Kidney capillary endothelial cell (primary cell): ENCODE data around the gene SLC31A1.
"Not testable (repeated sequence)": the region's sequence is repeated elsewhere in the genome, so short reads cannot be mapped to it uniquely, and the experiment has no call there.

Experiments
- DNase-seq: peaks from one replicate; pipeline ENCODE4 v3.0.0-alpha.2; 2018; ENCODE audit warnings: low spot score

SLC31A1 gene

DNA sequence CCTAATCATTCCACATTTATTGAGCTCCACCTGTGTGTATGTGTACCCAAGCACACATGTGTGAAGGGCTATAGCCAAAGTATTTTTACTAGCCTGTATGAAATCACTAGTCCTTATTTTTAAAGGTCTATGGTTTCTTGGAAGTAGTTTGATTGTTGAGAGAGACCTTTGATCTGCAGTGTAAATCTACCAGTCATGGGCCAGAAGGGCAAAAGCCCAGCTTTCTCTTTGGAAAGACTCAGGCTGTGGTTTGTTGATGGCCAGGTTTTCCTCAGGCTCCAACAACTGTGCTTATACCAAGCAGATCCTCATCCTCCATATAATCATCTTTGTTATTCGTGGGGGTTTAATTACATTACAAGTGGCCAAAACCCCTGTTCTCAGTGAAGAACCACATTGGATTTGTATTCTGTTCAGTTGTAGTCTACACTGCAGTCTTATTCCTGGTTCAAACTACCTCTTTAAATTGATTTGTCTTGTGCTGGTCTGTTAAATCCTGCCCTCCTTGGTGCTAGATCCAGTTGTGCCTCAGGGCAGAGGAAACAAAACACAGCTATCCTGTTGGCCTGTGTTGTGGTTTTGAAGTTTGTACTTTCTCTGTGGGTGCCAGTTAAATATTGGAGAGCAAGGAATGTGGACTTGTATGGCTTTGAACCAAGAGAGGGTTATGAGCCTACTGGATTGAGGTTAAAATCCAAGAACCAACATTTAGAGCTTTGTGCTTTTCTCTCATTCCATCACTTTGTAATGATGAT lies 40.8 kb downstream of the SLC31A1 start:
- no peak for DNase-seq

DNA sequence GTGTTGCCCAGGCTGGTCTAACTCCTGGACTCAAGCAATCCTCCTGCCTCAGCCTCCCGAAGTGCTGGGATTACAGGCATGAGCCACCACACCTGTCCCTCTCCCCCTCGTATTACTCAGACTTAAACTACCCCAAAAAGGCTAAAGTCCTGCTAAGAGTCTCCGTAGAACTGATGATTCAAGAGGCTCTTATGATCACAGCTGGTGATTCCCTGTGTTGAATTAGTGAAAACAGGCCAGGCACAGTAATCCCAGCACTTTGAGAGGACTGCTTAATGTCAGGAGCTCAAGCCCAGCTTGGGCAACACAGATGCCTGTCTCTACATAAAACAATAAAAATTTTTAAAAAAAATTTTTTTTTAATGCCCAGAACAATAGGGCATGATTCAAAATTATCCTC lies 44.8 kb downstream of the SLC31A1 start:
- DNase-seq, result no peak

DNA sequence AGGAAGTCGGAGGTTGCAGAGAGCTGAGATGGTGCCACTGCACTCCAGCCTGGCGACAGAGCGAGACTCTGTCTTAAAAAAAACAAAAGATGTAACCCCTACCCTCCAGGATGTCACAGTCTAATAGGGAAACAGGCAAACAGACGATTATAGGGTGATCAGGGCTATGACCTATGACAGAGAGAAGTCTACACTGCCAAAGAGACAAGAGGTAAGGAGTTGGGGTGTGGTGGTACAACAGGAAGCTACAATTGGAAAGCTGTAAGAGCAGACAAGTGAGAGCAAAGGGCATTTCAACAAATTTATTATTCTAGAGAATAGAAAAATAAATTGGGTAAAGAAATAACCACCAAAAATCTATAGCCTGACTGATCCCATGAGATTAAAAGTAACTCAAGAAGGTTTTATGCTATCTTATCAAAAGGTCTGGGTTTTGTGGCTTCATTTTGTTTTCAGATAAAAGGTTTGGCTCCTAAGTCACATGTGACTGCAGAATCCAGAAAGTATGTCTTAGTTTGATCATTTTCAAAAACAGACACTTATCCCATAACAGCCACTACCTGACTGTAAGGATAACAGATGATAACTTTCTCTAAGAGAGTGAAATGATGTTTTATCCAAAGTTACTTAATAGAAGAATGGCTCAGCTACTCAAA lies 46.7 kb downstream of the SLC31A1 start:
- DNase-seq, result no peak

DNA sequence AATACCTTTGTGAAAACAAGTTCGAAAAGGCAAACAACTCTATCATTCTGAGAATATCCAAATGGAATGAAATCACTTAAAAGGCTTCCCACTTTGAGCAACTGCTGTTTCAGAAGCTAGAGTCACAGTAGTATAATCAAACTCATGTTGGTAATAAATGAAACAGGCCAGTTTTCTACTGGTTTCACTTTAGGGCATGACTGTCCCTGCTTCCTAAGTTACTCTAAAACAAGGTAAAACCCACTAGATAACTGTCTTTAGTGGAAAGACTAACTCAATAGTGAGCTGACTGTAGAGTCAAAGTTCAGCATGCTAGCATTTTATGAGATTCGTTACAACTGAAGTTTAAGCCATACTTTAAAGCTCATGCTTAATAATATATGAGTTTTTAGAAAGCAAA lies 48.0 kb downstream of the SLC31A1 start:
- DNase-seq, result no peak

DNA sequence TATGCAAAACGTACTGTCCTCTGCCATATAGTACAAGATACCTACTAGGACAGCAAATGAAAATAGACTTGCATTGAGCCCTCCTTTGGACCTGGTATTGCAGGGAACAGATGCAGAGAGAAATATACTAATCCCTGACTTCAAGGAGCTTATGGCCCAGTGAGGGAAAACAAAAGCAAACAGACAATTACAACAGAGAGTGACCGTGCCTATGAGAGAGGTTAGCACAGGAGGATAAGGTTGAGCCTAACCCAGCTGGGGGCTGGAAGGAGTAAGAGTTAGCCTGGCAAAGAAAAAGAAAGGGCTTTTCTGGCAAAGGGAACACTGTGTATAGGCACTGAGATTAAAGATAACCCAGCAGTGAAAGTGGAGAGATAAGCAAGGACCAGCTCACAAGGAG lies 48.5 kb downstream of the SLC31A1 start:
- no peak for DNase-seq

DNA sequence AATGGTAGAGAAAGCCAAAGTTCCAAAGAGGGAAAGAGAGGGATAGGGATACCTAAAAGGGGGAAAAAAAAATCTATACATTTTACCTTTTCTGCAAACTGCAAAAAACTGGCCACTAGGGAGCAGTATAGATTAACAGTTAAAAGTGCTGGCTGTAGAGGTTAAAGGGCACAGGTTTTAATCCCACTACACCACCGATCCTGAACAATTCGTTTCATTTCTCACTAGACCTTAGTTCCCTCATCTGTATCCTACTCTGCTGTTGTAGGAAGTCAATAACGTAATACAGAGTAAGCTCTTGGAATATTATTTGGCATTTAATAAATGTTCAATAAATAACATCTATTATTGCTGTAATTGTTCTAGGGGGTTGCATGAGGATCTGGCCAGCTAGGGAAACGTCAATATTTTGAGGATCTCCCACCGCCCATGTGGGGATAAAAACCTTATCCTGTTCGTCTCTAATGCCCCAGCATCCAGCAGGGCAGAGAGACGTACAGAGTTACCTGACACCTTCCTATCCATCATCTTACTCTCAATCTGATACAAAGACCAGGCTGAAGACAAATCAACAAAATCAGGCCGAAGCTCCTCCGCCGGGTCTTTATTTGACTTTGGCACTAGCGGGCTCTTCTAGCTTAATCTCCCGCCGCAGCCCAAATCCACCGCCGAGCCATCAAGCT lies 53.3 kb downstream of the SLC31A1 start:
- peak; percentile 73 for DNase-seq

DNA sequence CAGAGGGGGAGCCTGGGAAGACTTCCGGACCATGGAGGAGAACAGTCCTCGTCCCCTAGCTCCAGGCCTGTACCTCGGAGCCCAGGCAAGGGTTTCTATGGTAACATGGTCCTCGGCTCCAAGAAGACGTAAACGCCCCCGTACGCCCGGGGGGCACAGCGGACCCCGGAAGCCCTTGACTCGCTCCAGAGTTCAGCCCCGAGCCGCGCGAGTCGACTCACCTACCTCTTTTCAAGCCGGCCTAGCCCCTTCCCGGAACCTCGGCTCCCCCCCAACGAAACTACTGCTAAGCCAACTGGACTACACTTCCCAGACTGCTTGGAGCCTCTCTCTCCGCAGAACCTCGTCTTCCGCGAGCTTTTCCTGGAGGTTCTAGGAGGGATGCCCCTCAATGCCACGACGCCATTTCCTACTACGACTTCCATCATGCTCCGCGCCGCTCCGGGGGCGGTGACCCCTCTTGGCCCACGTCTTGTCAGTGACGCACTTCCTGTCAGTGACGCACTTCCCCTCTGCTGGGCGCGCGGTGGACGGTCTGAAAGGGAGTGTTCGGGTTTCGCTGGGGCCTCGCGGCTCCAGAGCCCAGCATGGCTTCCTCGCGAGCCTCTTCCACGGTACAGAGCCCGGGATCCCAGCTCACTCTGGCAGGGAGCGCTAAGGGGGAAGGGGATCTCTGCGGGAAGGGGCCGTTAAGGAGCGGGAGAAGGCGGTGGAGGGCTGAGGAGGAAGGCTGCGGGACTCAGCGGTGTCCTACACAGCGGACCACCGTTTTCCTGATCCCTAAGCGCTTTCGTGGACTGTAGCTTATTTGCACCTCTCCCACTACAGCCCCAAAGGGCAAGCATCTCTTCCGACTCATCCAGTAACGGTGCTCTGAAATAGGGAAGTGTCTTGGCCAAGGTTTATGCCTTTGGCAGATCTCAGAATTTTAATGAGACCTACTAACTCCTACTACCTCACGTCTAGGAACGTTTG lies 54.1 kb downstream of the SLC31A1 start, which contains the start of the genes CDC26 and PRPF4:
TSS of gene CDC26 (minus strand) at position 416 of the 975 bp plus-strand sequence. CDS start 3,065 bp downstream, outside the sequence.
TSS of gene PRPF4 (plus strand) at position 502 of the 975 bp plus-strand sequence. CDS start at position 588, 86 bp downstream.
- peak; percentile 99 for DNase-seq

DNA sequence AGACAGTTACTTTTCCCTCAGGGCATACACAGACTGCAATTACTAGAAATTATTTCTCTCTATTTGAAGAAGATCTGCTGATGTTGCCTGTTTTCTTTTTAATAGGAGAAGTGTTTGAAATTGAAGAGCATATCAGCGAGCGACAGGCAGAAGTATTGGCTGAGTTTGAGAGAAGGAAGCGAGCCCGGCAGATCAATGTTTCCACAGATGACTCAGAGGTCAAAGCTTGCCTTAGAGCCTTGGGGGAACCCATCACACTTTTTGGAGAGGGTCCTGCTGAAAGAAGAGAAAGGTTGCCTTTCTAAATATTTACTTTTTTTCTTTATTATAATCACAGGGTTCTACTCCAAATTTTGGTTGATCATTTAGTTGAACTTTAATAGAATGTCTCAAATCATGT lies 57.5 kb downstream of the SLC31A1 start:
- no peak for DNase-seq

DNA sequence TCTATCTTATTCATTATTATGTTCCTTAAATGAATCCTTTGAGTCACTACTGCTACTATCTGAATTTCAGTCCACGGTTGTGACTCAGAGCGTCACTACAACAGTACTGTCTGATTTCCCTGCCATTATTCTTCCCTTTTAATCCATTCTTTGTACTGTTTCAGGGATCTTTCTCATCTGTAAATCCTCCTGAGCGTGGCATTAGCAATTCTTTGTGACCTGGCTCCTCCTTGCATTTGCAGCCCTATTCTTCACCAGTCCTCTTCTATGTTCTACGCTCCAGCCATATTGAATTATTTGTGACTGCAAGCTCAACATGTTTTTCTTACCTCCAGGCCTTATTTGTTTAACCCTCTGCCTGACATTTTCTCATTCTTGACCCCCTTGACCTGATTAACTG lies 60.0 kb downstream of the SLC31A1 start:
- no peak for DNase-seq

DNA sequence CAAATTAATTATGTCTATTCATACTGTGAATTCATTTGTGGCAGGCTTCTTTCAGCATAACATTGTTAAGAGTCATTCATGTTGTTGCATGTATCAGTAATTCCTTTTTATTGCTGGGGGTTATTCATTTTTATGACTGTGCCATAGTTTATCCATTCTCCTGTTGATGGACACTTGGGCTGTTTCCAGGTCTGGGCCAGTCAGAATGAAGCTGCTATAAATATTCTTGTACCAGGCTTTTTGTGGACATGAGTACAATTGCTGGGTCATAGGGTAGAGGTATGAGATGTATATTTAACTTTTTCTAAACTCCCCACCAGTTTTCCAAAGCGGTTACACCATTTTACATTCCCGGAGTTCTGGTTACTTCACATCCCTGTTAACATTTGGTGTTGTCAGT lies 67.7 kb downstream of the SLC31A1 start:
- no peak for DNase-seq

DNA sequence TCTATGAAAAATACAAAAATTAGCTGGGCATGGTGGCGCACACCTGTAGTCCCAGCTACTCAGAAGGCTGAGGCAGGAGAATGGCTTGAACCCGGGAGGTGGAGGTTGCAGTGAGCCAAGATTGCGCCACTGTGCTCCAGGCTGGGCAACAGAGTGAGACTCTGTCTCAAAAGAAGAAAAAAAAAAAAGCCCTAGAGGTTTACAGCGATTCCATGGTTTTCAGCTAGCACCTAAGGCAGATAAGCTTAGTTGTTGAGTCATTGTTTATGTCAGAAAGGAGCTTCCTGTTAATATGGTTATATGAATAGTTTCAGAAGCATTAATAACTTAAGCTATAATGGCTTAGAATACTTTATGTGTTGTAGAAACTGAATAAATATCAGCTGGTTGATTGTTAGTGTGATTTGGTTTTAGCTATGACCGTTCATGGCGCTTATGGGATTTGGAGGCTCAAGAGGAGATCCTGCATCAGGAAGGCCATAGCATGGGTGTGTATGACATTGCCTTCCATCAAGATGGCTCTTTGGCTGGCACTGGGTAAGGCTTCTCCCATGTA lies 68.8 kb downstream of the SLC31A1 start:
- no peak for DNase-seq

DNA sequence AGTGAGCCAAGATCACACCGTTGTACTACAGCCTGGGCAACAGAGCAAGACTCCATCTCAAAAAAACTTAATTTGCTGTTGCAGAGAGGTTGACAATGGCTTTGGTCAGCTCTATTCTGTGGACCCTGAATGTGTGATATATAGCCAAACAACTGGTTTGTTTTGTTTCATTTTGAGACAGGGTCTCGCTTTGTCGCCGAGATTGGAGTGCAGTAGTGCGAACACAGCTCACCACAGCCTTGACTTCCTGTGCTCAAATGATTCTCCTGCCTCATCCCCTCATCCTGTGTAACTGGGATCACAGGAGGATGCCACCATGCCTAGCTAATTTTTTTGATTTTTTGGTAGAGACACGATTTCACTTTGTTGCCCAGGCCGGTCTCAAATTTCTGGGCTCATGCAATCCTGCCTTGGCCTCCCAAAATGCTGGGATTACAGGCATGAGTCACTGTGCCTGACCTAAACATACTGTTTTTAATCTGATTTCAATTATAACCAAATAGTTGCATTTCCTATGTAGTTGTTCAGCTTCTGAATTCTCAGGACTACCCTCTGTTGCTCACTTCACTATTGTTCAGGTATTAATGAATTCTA lies 72.0 kb downstream of the SLC31A1 start:
- no peak for DNase-seq

GRCh38 chr9:113296247-113296646 lies 74.9 kb downstream of the SLC31A1 start:
- not testable (repeated sequence) for DNase-seq

- DNase-seq, result no peak
These were observed 75.6 kb downstream of the SLC31A1 start for GRCh38 chr9:113296796-113297558.

- DNase-seq, result no peak
These were observed 77.0 kb downstream of the SLC31A1 start for GRCh38 chr9:113298311-113298710.

DNA sequence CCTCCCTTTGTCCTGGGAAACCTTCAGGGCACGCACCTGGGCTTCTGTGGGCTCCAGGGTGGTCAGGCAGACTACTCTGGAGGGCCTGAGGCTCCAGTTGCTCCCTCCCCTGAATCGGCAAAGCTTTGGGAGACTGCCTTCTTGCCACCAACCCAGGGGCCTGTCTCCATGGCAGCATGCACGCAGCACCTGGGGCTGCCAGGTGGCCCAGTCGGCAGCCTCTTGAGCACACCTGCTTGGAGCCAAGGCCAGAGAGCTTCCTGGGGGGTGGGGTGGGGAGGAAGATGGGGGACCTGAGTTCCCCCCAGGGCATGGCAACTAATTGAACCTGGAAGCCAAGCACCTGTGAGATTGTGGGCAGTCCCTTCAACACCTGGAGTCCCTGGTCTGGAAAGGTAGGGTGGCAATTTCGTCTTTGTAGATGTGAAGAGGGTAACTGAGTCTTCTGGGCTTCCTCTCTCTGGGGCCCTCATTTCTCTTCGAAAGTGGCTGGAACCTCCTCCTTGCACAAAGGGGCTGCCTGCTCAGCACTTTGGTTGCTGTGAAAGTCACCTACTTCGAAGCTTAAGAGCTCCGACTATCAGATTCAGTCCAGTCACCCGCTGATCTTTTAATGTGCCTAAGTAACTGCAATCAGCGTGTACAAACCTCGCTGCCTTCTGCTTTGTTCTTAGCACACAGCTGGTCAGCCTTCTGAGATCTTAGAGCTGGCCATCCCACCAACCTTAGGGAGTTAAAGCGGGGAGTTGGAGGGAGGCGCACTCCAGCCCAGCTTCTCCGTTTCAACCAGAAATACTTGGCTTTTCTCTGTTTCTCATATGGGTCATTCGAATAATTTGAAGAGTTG lies 77.8 kb downstream of the SLC31A1 start:
- DNase-seq, result no peak

- peak; percentile 38 for DNase-seq
These were observed 78.5 kb downstream of the SLC31A1 start for GRCh38 chr9:113299800-113300292.

DNA sequence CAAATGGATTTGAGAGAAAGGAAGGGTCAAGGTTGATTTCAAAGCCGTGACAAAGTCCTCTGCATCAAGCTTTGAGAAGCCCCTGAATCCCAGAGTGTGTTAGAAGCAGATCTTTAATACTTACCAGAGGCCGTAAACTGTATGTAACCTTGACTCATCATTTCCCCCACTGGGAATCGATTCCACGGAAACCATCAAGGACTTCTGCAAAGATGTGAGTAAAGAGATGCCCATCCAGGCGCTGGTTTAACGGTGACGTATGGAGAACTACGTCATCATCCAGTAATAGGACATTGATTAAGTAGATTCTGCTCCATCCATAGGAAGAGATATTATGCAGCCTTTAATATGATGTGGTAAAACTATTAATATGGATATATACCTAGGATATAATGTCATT lies 80.2 kb downstream of the SLC31A1 start:
- no peak for DNase-seq

DNA sequence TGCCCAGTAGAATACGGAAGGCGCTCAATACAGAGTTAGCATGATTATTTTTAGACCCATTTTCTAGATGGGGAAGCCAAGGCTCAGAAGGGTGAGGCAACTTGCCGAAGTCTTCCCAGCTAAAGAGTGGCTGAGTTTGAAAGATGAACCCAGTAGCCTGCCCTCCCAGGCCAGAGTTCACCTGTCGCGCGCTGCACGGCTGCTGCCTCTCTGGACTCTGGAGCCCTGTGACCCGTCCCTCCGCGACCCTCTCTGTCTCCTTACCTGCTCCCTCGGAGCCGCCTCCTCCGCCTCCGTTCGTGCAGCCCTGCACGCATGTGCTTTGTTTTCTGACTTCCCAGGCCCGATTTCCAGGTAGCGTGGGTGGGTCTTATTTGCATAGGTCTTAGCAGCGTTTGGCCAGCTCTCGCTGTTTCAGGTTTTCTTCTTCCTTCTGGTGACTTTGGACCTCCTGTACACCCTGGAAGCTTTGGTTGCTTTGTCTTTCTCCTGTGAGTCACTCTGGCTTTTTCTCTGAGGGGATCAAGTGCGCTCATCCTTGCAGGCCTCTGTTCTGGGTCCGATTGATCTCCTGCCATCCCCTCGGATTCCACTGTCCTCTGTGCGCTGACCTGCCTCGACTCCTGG lies 81.6 kb downstream of the SLC31A1 start, which contains the start of gene RNF183:
TSS of gene RNF183 (minus strand) at position 585 of the 627 bp plus-strand sequence. CDS start 5,192 bp downstream, outside the sequence.
- DNase-seq, result no peak
